Body of pancreas (tissue), 4 donors: ENCODE data around the gene PLCH1. TPM values are rescaled to one million over a fixed set of nuclear protein-coding genes. Genes with fewer than 3 reads are reported as not detected.
A peak's percentile ranks its signal among the peaks of the same experiment; 100 is the strongest.

Experiments used
- ATAC-seq: fragments of 150-250 bp; one replicate; pipeline ENCODE4 v1.9.1; 2016
- DNase-seq, 4 donors: peaks; one replicate each; pipeline ENCODE4 v3.0.0-alpha.2; 2019
- H3K27ac ChIP-seq, 4 donors: fragments of 200-600 bp; sonication (generic); 1 replicate in 3 of 4; 2 replicates in 1 of 4; pipeline versions ENCODE4 v1.5.1 to v1.6.1; 2016 to 2019; ENCODE audit warnings: mild to moderate bottlenecking in 1 of 4, mixed read lengths in 1 of 4, moderate library complexity in 1 of 4
- H3K27me3 ChIP-seq, 2 donors: fragments of 200-600 bp; sonication (generic); one replicate each; pipeline ENCODE4 v1.6.0; 2016; ENCODE audit warnings: mild to moderate bottlenecking in 1 of 2
- H3K36me3 ChIP-seq, 2 donors: fragments of 200-600 bp; sonication (generic); replicated peaks in 1 of 2; 2 replicates each; pipeline ENCODE4 v1.5.1; 2016; ENCODE audit warnings: low read depth in 2 of 2; ENCODE audit not compliant: insufficient read depth in 1 of 2
- H3K4me1 ChIP-seq: fragments of 200-600 bp; sonication (generic); one replicate; pipeline ENCODE4 v1.6.0; 2016
- H3K4me3 ChIP-seq, 2 donors: fragments of 200-600 bp; sonication (generic); 1 replicate in 1 of 2; 2 replicates in 1 of 2; pipeline ENCODE4 v1.5.1; 2016 to 2019
- H3K9me3 ChIP-seq, 3 donors: fragments of 200-600 bp; sonication (generic); 1 replicate in 2 of 3; 2 replicates in 1 of 3; pipeline ENCODE4 v1.5.1; 2016
- CTCF ChIP-seq, 7 experiments: fragments of 450-650 bp in 4 of 7; fragments of 200-600 bp in 3 of 7; sonication (generic) in 3 of 7; IDR thresholded peaks; one replicate each; pipeline ENCODE4 v1.5.1; 2016 to 2019; ENCODE audit warnings: antibody characterized with exemption in 7 of 7
- POLR2A ChIP-seq, 3 donors: fragments of 450-650 bp; IDR thresholded peaks; one replicate each; pipeline ENCODE4 v1.6.1; 2016; ENCODE audit warnings: antibody characterized with exemption in 3 of 3, mild to moderate bottlenecking in 2 of 3
- WGBS, 2 donors: methylation state at CpG; one replicate each; pipeline ENCODE4 v1.1.5; 2017; 5-methylcytosine and 5-hydroxymethylcytosine counted together
- intact Hi-C: fragments of 100-400 bp; cut with DNase I; formaldehyde crosslinking; loops from one replicate; pipeline ENCODE4 v1.15.1; 2023
- total RNA-seq, 2 donors: library from RNA; depleted of rRNA; stranded (reverse); fragments of >200 nt; gene quantifications; one replicate each; pipeline ENCODE4 v1.1.0, GENCODE V29; 2016

Gene PLCH1
- total RNA-seq, 2 donors from 2014 or later: 3.0 to 5.2 TPM

- DNase-seq (no peak), ATAC-seq (no peak)
- Histone ChIP-seq H3K27me3 (no peaks in the 10 kb centered on the region), H3K4me1 (no peaks in the 10 kb centered on the region), H3K4me3 (no peak overlapping the region), H3K36me3 (no peaks in the 10 kb centered on the region), H3K9me3 (no peaks in the 10 kb centered on the region), H3K27ac (no peak overlapping the region)
- intact Hi-C loops: no loop called here
- 50 to 72% methylated on average over 1 of the region's 1 CpG for WGBS, 2 donors
- TF ChIP-seq CTCF (IDR thresholded peaks at IDR 0.05) (no peak), POLR2A (IDR thresholded peaks at IDR 0.05) (no peak)
Measured at GRCh38 chr3:155392138-155392537, 352.7 kb downstream of the PLCH1 start.

- DNase-seq (peak in 3 of 4 donors; percentile 8 to 38 (median 17)), ATAC-seq (peak; percentile 52)
- WGBS, 2 donors: 14 to 17% methylated on average over 2 of the region's 2 CpGs
- intact Hi-C loops: no loop called here
- Histone ChIP-seq H3K4me1 (no peaks in the 10 kb centered on the region), H3K4me3 (no peak overlapping the region), H3K36me3 (no peaks in the 10 kb centered on the region), H3K27me3 (no peaks in the 10 kb centered on the region), H3K9me3 (no peaks in the 10 kb centered on the region), H3K27ac (no peak overlapping the region)
- TF ChIP-seq CTCF (IDR thresholded peaks at IDR 0.05) (no peak), POLR2A (IDR thresholded peaks at IDR 0.05) (no peak)
Measured at GRCh38 chr3:155391551-155391958, 353.3 kb downstream of the PLCH1 start.

DNA sequence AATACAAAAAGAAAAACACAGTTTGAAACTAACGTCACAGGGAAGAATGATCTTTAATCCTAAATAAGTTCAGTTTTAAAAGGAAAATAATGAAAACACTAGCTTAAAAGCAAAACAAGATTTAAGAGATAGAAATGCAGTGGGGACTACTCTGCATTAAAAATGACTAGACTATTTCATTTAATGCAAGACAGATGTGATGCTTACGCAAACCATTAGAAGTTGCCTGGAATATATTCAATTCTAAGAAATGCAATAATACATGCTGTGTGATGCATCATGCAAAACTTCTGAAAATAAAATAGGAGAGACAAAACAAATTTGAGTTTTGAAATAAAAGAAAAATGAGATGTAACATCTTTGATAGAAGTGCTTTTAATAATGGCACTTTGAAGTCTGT, 353.8 kb downstream of the PLCH1 start:
- DNase-seq (no peak), ATAC-seq (peak; percentile 18)
- TF ChIP-seq POLR2A (IDR thresholded peaks at IDR 0.05): no peak
- TF ChIP-seq CTCF (IDR thresholded peaks at IDR 0.05): no peak
- intact Hi-C loops: no loop called here
- Histone ChIP-seq H3K4me1 (no peaks in the 10 kb centered on the region), H3K9me3 (no peaks in the 10 kb centered on the region), H3K4me3 (no peak overlapping the region), H3K27me3 (no peaks in the 10 kb centered on the region), H3K36me3 (no peaks in the 10 kb centered on the region), H3K27ac (no peak overlapping the region)
- WGBS, 2 donors: 76 to 94% methylated on average over 2 of the region's 2 CpGs

DNA sequence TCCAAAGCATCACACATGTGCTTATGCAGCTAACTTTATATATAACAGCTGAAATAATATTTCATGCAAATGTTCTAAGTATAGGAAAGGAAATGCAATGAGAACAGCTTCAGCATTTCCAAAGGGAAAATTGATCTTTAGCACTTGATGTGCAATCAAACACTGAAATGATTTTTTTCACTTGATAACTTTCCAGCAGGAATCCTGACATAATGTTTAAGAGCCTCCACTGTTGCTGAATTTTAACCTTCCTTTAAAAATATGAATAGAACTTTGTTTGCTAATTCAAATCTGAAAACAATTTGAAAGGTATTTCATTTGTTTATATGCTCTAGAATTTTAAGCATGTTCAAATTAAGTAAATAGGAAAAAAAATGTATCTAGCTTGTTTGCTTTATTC, 354.5 kb downstream of the PLCH1 start:
- intact Hi-C loops: no loop called here
- Histone ChIP-seq H3K9me3 (no peaks in the 10 kb centered on the region), H3K36me3 (no peaks in the 10 kb centered on the region), H3K27ac (no peak overlapping the region), H3K27me3 (no peaks in the 10 kb centered on the region), H3K4me1 (no peaks in the 10 kb centered on the region), H3K4me3 (no peak overlapping the region)
- TF ChIP-seq CTCF (IDR thresholded peaks at IDR 0.05): no peak
- TF ChIP-seq POLR2A (IDR thresholded peaks at IDR 0.05): no peak
- no peak for ATAC-seq
- no peak for DNase-seq

GRCh38 chr3:155388417-155388816, 356.5 kb downstream of the PLCH1 start:
- DNase-seq (no peak), ATAC-seq (no peak)
- H3K4me3 ChIP-seq: no peak overlapping the region
- TF ChIP-seq POLR2A (IDR thresholded peaks at IDR 0.05) (no peak), CTCF (IDR thresholded peaks at IDR 0.05) (no peak)
- intact Hi-C loops: loop anchor here (10.0 kb wide), 1 partner anchor 306 kb away; no protein-coding TSS in a partner anchor
- no peak overlapping the region for H3K27ac ChIP-seq
- 66 to 71% methylated on average over 2 of the region's 2 CpGs for WGBS, 2 donors
- H3K4me1 ChIP-seq: no peaks in the 10 kb centered on the region
- H3K9me3 ChIP-seq: no peaks in the 10 kb centered on the region
- no peaks in the 10 kb centered on the region for H3K27me3 ChIP-seq
- H3K36me3 ChIP-seq: no peaks in the 10 kb centered on the region
